Stomach (tissue), 9 donors: ENCODE results near the gene ADSS1. TPM values are rescaled to one million over a fixed set of nuclear protein-coding genes. Genes with fewer than 3 reads are reported as not detected.
A peak's percentile ranks its signal among the peaks of the same experiment; 100 is the strongest.

Source experiments
- DNase-seq, 2 donors: peaks; one replicate each; pipeline versions ENCODE4 v3.0.0 to v3.0.0-alpha.2; 2013 to 2019
- H3K27ac ChIP-seq, 5 donors: fragments of 200-600 bp in 4 of 5; sonication (generic) in 4 of 5; one replicate each; pipeline ENCODE4 v1.5.1; 2013 to 2019; ENCODE audit warnings: mild to moderate bottlenecking in 1 of 5, moderate library complexity in 1 of 5
- H3K27me3 ChIP-seq, 3 donors: fragments of 200-600 bp; sonication (generic); one replicate each; pipeline ENCODE4 v1.5.1; 2017 to 2019; ENCODE audit warnings: mixed run types in 1 of 3
- H3K36me3 ChIP-seq, 4 donors: fragments of 200-600 bp; sonication (generic); 1 replicate in 3 of 4; 2 replicates in 1 of 4; pipeline ENCODE4 v1.5.1; 2016 to 2019
- H3K4me1 ChIP-seq, 4 donors: fragments of 200-600 bp; sonication (generic); one replicate each; pipeline ENCODE4 v1.5.1; 2016 to 2019
- H3K4me3 ChIP-seq, 4 donors: fragments of 200-600 bp; sonication (generic) in 3 of 4; one replicate each; pipeline ENCODE4 v1.5.1; 2016 to 2019; ENCODE audit warnings: mild to moderate bottlenecking in 1 of 4
- H3K9me3 ChIP-seq, 4 donors: fragments of 200-600 bp; sonication (generic); one replicate each; pipeline ENCODE4 v1.5.1; 2016 to 2019
- CTCF ChIP-seq, 7 experiments: fragments of 450-650 bp in 4 of 7; fragments of 200-600 bp in 3 of 7; sonication (generic) in 3 of 7; IDR thresholded peaks; one replicate each; pipeline ENCODE4 v1.5.1; 2016 to 2019; ENCODE audit warnings: antibody characterized with exemption in 7 of 7, control low read depth in 2 of 7, mild to moderate bottlenecking in 1 of 7
- EP300 ChIP-seq: sonication (generic); formaldehyde crosslinking; IDR thresholded peaks from one replicate; pipeline ENCODE4 v1.6.1; 2017; ENCODE audit warnings: antibody characterized with exemption
- POLR2A ChIP-seq, 4 donors: fragments of 450-650 bp; IDR thresholded peaks; one replicate each; pipeline ENCODE4 v1.6.1; 2016; ENCODE audit warnings: antibody characterized with exemption in 4 of 4, control low read depth in 2 of 4, mild to moderate bottlenecking in 1 of 4, moderate library complexity in 1 of 4
- POLR2AphosphoS5 ChIP-seq, 3 donors: sonication (generic); formaldehyde crosslinking; IDR thresholded peaks; one replicate each; pipeline ENCODE4 v1.6.1; 2016; ENCODE audit warnings: antibody characterized with exemption in 3 of 3
- WGBS, 5 donors: extraction: QIAGEN DNeasy Blood & Tissue Kit in 3 of 5; methylation state at CpG; one replicate each; pipeline versions ENCODE4 v1.1.5 to v1.1.7; 2013 to 2018; 5-methylcytosine and 5-hydroxymethylcytosine counted together
- intact Hi-C: fragments of 100-400 bp; cut with DNase I; formaldehyde crosslinking; loops from one replicate; pipeline ENCODE4 v1.15.1; 2023; ENCODE audit warnings: low total_unique reads
- polyA plus RNA-seq, 3 donors: library from polyadenylated mRNA; stranded (reverse); fragments of 200-250 nt; gene quantifications; one replicate each; pipeline ENCODE4 v1.2.3, GENCODE V29; 2013
- total RNA-seq, 5 donors: library from RNA; depleted of rRNA; stranded (reverse); fragments of >200 nt; gene quantifications; one replicate each; pipeline versions ENCODE4 v1.1.0 to v1.2.3, GENCODE V29; 2014 to 2016
- donor health status: healthy with polysubstance abuse.
- donor health status: Bipolar disorder and iron deficiency.
- donor health status: healthy.

Gene ADSS1
- total and polyA plus RNA-seq, 8 donors: 7.0 to 59.4 (median 12.3) TPM; not detected in 1

DNA sequence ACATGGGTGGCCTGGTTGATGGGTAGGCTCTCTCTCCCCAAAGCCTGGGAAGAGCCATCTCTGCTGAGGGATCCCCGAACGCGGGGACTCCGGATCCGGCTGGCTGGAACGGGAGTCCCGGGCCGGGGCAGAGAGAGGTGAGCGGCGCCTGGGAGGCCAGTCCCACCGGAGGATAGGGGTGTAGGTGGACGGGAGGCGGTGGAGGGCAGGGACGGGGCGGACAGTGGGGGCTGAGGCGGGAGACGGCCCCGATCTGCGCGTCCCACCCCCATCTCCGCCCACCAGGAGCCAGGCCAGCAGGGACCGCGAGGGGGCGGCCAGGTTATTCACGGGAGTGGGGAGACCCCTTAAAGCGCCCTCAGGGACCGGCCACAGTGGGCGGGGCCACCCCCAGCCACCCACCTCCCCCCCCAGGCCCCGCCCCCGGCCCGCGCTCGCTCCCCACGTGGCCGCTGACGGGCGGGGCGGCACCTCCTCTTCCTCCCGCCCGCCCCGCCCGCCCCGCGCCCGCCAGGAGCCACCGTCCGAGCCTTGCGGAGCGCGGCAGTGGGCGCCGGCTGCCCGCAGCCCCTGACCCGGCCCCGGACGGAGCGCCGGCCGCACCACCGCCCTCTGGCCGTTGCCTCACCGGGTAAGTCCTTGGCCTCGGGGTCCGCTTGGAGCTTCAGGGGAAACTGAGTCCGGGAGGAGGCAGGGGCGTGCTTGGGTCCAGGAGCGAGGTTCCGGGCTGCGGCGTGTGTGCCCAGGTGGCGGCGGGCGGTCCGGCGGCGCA lies 34.7 kb upstream of the ADSS1 start, which contains the start of gene INF2:
TSS of gene INF2 (plus strand) at position 510 of the 772 bp plus-strand sequence. CDS start 11,748 bp downstream, outside the sequence.
- peak within 1 kb of the TSS; percentile 65 to 97 (median 94) for H3K4me3 ChIP-seq
- H3K36me3 ChIP-seq: peaks cover 0 to 13% (median 7%) of the 10 kb centered on the region in 4 donors
- no peaks in the 10 kb centered on the region for H3K27me3 ChIP-seq
- TF ChIP-seq EP300: no peak
- TF ChIP-seq POLR2AphosphoS5 (IDR thresholded peaks at IDR 0.05): peak in 1 of 3 donors; percentile 65
- intact Hi-C loops: no loop called here
- WGBS, 5 donors: 1 to 6% (median 3%) methylated on average over 23 to 76 of the region's 76 CpGs
- peaks cover 68 to 76% (median 73%) of the 10 kb centered on the region in 4 donors for H3K4me1 ChIP-seq
- peak; percentile 72 to 91 for DNase-seq
- H3K27ac ChIP-seq: peak within 1 kb of the TSS; percentile 90 to 96 (median 92)
- H3K9me3 ChIP-seq: no peaks in the 10 kb centered on the region

DNA sequence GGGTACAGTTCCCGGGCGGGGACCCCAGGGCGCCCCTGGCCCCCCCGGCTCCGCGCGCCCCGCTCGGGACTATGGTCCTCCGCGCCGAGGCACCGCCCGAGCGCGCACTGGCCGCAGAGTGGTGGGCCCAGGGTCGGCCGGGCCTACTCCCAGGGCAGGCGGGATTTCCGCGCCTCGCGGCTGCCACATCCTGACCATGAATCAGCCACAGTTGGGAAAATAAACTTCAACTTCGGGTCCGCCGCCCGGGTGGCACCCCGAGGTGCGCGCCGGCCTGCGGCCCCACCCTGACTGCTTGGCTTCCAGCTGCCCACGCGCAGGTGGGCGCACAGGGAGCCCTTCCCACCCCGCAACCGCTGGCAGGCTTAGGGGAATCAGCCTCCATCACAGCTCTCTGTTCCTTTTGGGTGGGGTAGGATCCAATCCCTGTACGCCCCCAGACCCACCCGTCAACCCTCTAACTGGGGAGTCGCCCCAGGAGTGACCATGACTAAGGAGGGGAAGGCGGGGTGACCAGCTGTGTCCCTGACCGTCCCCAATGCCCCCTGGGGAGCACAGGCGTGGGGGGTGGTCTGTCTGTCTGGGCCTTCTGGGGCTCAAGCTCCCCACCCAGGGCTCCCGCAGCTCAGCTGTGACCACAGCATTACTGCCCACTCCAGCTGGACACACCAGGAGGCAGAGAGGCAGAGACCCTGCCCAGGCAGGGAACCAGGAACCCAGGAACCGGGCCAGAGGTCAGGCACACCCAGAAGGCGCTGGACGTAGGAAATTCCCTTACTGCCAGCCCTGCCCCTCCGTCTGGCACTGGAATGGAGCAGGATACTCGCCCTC lies 33.9 kb upstream of the ADSS1 start:
- TF ChIP-seq CTCF (IDR thresholded peaks at IDR 0.05) (no peak), POLR2AphosphoS5 (IDR thresholded peaks at IDR 0.05) (peak in 2 of 3 donors; percentile 27 to 36), POLR2A (IDR thresholded peaks at IDR 0.05) (no peak)
- WGBS, 5 donors: 2 to 4% (median 2%) methylated on average over 24 to 50 of the region's 50 CpGs
- intact Hi-C loops: no loop called here
- Histone ChIP-seq H3K4me3 (peak overlapping the region; percentile 65 to 97 (median 94)), H3K27me3 (no peaks in the 10 kb centered on the region), H3K4me1 (peaks cover 76 to 84% (median 81%) of the 10 kb centered on the region in 4 donors), H3K9me3 (no peaks in the 10 kb centered on the region), H3K27ac (peak overlapping the region; percentile 90 to 93 (median 92)), H3K36me3 (peaks cover 0 to 13% (median 7%) of the 10 kb centered on the region in 4 donors)
- DNase-seq: peak; percentile 70 to 72

DNA sequence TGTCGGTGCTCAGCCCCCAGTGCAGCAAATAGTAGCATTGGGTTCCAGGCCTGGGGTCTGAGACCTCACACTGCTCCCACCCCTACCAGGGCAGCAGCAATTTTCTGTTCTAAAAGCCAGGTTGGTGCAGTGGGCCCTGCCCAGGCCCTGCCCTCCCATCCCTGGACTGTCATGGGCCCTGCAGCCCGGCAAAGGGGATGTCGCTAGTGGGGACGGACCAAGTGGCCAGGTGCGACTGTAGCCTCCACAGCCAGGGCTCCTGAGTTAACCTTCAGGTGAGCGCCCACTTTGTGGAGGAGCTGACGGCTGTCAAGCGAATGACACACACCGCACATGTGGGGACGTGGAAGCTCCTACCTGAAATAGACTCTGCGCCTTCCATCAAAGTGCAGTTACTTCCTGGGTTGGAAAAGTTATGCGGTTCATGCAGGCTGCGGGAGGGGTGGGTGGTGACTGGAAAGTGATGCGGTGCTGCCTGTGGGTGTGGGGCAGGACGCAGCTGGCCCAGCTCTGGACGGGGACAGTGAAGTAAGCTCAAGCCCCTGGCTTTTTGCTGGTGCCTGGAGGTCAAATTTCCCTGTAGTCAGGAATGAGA lies 33.1 kb upstream of the ADSS1 start:
- intact Hi-C loops: no loop called here
- DNase-seq: no peak
- Histone ChIP-seq H3K9me3 (no peaks in the 10 kb centered on the region), H3K4me1 (peaks cover 85 to 93% (median 90%) of the 10 kb centered on the region in 4 donors), H3K27ac (peak overlapping the region; percentile 90 to 93 (median 92)), H3K27me3 (no peaks in the 10 kb centered on the region), H3K4me3 (peak overlapping the region; percentile 65 to 97 (median 94)), H3K36me3 (peaks cover 0 to 13% (median 9%) of the 10 kb centered on the region in 4 donors)
- WGBS, 5 donors: 40 to 57% (median 53%) methylated on average over 14 to 16 of the region's 16 CpGs
- TF ChIP-seq POLR2AphosphoS5 (IDR thresholded peaks at IDR 0.05) (no peak), EP300 (no peak), CTCF (IDR thresholded peaks at IDR 0.05) (no peak), POLR2A (IDR thresholded peaks at IDR 0.05) (no peak)

- TF ChIP-seq POLR2AphosphoS5 (IDR thresholded peaks at IDR 0.05) (no peak), CTCF (IDR thresholded peaks at IDR 0.05) (no peak), EP300 (no peak), POLR2A (IDR thresholded peaks at IDR 0.05) (no peak)
- peaks cover 0 to 17% (median 14%) of the 10 kb centered on the region in 4 donors for H3K36me3 ChIP-seq
- no peaks in the 10 kb centered on the region for H3K27me3 ChIP-seq
- H3K4me1 ChIP-seq: peaks cover 90 to 98% (median 96%) of the 10 kb centered on the region in 4 donors
- 66 to 85% (median 80%) methylated on average over 16 to 19 of the region's 19 CpGs for WGBS, 5 donors
- H3K27ac ChIP-seq: peak overlapping the region; percentile 31 to 93 (median 90)
- no peaks in the 10 kb centered on the region for H3K9me3 ChIP-seq
- peak overlapping the region; percentile 65 to 97 (median 94) for H3K4me3 ChIP-seq
- intact Hi-C loops: no loop called here
- DNase-seq: no peak
Measured at GRCh38 chr14:104691546-104692260, 32.3 kb upstream of the ADSS1 start.
